H9 (cell line): ENCODE results near the gene NCAM2. TPM values are rescaled to one million over a fixed set of nuclear protein-coding genes. Genes with fewer than 3 reads are reported as not detected.

Experiments
- DNase-seq: peaks from one replicate; pipeline ENCODE4 v3.0.0-alpha.2; 2017
- H2AFZ ChIP-seq: one replicate; pipeline ENCODE4 v1.6.1; 2013; ENCODE audit warnings: mild to moderate bottlenecking, low read length, control low read depth, moderate library complexity
- H2AK5ac ChIP-seq: 2 replicates; pipeline ENCODE4 v1.6.1; 2013; ENCODE audit warnings: low read length, control low read depth, mixed read lengths; ENCODE audit not compliant: insufficient read length
- H2BK120ac ChIP-seq: one replicate; pipeline ENCODE4 v1.6.1; 2013; ENCODE audit warnings: low read depth, mild to moderate bottlenecking, low read length, control low read depth, inconsistent platforms; ENCODE audit not compliant: poor library complexity, severe bottlenecking
- H2BK12ac ChIP-seq: 2 replicates; pipeline ENCODE4 v1.6.1; 2013; ENCODE audit warnings: low read length, control low read depth, mixed read lengths, low read depth; ENCODE audit not compliant: insufficient read length
- H2BK15ac ChIP-seq: 2 replicates; pipeline ENCODE4 v1.6.1; 2013; ENCODE audit warnings: low read depth, low read length, control low read depth
- H2BK20ac ChIP-seq: one replicate; pipeline ENCODE4 v1.6.1; 2013; ENCODE audit warnings: low read depth, mild to moderate bottlenecking, low read length, control low read depth, inconsistent platforms; ENCODE audit not compliant: poor library complexity, severe bottlenecking
- H2BK5ac ChIP-seq: 2 replicates; pipeline ENCODE4 v1.6.1; 2013; ENCODE audit warnings: low read length, control low read depth, mixed read lengths; ENCODE audit not compliant: insufficient read length
- H3K14ac ChIP-seq: 2 replicates; pipeline ENCODE4 v1.6.1; 2013; ENCODE audit warnings: low read length, control low read depth; ENCODE audit not compliant: insufficient read depth
- H3K18ac ChIP-seq: 2 replicates; pipeline ENCODE4 v1.6.1; 2013; ENCODE audit warnings: low read depth, mild to moderate bottlenecking, mixed read lengths, low read length, control low read depth; ENCODE audit not compliant: insufficient read length
- H3K23ac ChIP-seq: 2 replicates; pipeline ENCODE4 v1.6.1; 2013; ENCODE audit warnings: low read length, control low read depth, mixed read lengths, low read depth; ENCODE audit not compliant: insufficient read length
- H3K23me2 ChIP-seq: 2 replicates; pipeline ENCODE4 v1.6.1; 2013; ENCODE audit warnings: low read depth, mild to moderate bottlenecking, mixed read lengths, low read length, control low read depth; ENCODE audit not compliant: insufficient read length, poor library complexity, severe bottlenecking
- H3K27ac ChIP-seq: 2 replicates; pipeline ENCODE4 v1.5.1; 2013; ENCODE audit warnings: low read length, control low read depth, mixed read lengths, low read depth; ENCODE audit not compliant: insufficient read length
- H3K27me3 ChIP-seq: 2 replicates; pipeline ENCODE4 v1.6.1; 2013; ENCODE audit warnings: low read length, control low read depth, inconsistent platforms; ENCODE audit not compliant: insufficient read depth
- H3K4ac ChIP-seq: 2 replicates; pipeline ENCODE4 v1.6.1; 2013; ENCODE audit warnings: low read depth, mild to moderate bottlenecking, control low read depth, inconsistent platforms, low read length, moderate library complexity
- H3K4me1 ChIP-seq: 2 replicates; pipeline ENCODE4 v1.6.1; 2013; ENCODE audit warnings: low read length, control low read depth, inconsistent platforms; ENCODE audit not compliant: insufficient read depth
- H3K4me2 ChIP-seq: 2 replicates; pipeline ENCODE4 v1.6.1; 2013; ENCODE audit warnings: low read length, control low read depth, mixed read lengths; ENCODE audit not compliant: insufficient read length, insufficient read depth
- H3K56ac ChIP-seq: 2 replicates; pipeline ENCODE4 v1.6.1; 2013; ENCODE audit warnings: low read depth, mild to moderate bottlenecking, mixed read lengths, low read length, control low read depth; ENCODE audit not compliant: insufficient read length
- H3K79me1 ChIP-seq: 2 replicates; pipeline ENCODE4 v1.6.1; 2013; ENCODE audit warnings: low read depth, mild to moderate bottlenecking, moderate library complexity, low read length, control low read depth, inconsistent platforms; ENCODE audit not compliant: insufficient read depth, poor library complexity, severe bottlenecking
- H3K79me2 ChIP-seq: 2 replicates; pipeline ENCODE4 v1.6.1; 2013; ENCODE audit warnings: low read length, control low read depth, inconsistent platforms; ENCODE audit not compliant: insufficient read depth
- H3K9ac ChIP-seq: 2 replicates; pipeline ENCODE4 v1.6.1; 2013; ENCODE audit warnings: low read length, control low read depth, mixed read lengths; ENCODE audit not compliant: insufficient read length; ENCODE audit errors: extremely low read depth
- H3K9me3 ChIP-seq: one replicate; pipeline ENCODE4 v1.6.1; 2013; ENCODE audit warnings: low read depth, low read length, inconsistent platforms; ENCODE audit not compliant: control insufficient read depth
- H3T11ph ChIP-seq: one replicate; pipeline ENCODE4 v1.6.1; 2013; ENCODE audit warnings: mild to moderate bottlenecking, low read length, control low read depth, inconsistent platforms
- H4K20me1 ChIP-seq: one replicate; pipeline ENCODE4 v1.6.1; 2013; ENCODE audit not compliant: control insufficient read depth, insufficient read length, insufficient read depth
- H4K5ac ChIP-seq: 2 replicates; pipeline ENCODE4 v1.6.1; 2013; ENCODE audit warnings: low read depth, mild to moderate bottlenecking, mixed read lengths, low read length, control low read depth; ENCODE audit not compliant: insufficient read length
- H4K8ac ChIP-seq: replicated peaks from 2 replicates; pipeline ENCODE4 v1.6.1; 2013; ENCODE audit warnings: low read length, control low read depth, mixed read lengths, low read depth; ENCODE audit not compliant: insufficient read length
- H4K91ac ChIP-seq: 2 replicates; pipeline ENCODE4 v1.6.1; 2013; ENCODE audit warnings: low read depth, mild to moderate bottlenecking, moderate library complexity, mixed read lengths, low read length, control low read depth; ENCODE audit not compliant: insufficient read length
- H3K27ac Mint-ChIP-seq, 3 experiments: 2 replicates in 2 of 3; 3 replicates in 1 of 3; pipeline ENCODE4 v1.8.0; 2020 to 2021; ENCODE audit warnings: mixed read lengths in 3 of 3, mild to moderate bottlenecking in 1 of 3, moderate library complexity in 1 of 3
- H3K27me3 Mint-ChIP-seq: 2 replicates; pipeline ENCODE4 v1.8.0; 2021; ENCODE audit warnings: low read depth, mild to moderate bottlenecking, moderate library complexity, mixed read lengths
- H3K36me3 Mint-ChIP-seq, 3 experiments: 2 replicates in 2 of 3; 3 replicates in 1 of 3; pipeline ENCODE4 v1.8.0; 2020 to 2021; ENCODE audit warnings: low read depth in 3 of 3, mixed read lengths in 3 of 3; ENCODE audit not compliant: insufficient read depth in 1 of 3
- H3K4me1 Mint-ChIP-seq, 2 experiments: 2 replicates each; pipeline ENCODE4 v1.8.0; 2020; ENCODE audit warnings: mixed read lengths in 2 of 2
- H3K4me3 Mint-ChIP-seq, 2 experiments: 2 replicates in 1 of 2; 3 replicates in 1 of 2; pipeline ENCODE4 v1.8.0; 2020 to 2021; ENCODE audit warnings: mild to moderate bottlenecking in 2 of 2, mixed read lengths in 2 of 2, moderate library complexity in 1 of 2
- H3K9me3 Mint-ChIP-seq, 2 experiments: 2 replicates in 1 of 2; 3 replicates in 1 of 2; pipeline ENCODE4 v1.8.0; 2020; ENCODE audit warnings: mild to moderate bottlenecking in 2 of 2, mixed read lengths in 2 of 2, moderate library complexity in 1 of 2
- WGBS: extraction: QIAGEN DNeasy Blood & Tissue Kit; methylation state at CpG from one replicate; pipeline ENCODE4 v1.1.7; 2013; ENCODE audit warnings: missing lambda C conversion rate, low lambda C conversion rate, mixed read lengths; ENCODE audit not compliant: insufficient read length; ENCODE audit errors: extremely low coverage; 5-methylcytosine and 5-hydroxymethylcytosine counted together
- total RNA-seq: library from RNA; stranded (reverse); gene quantifications from 2 replicates; pipeline ENCODE4 v1.2.1, GENCODE V29; 2021
- TF ChIP-seq, protein P1 (sequence below): fragments of 200-600 bp; sonication (generic); conservative IDR thresholded peaks from 3 replicates; pipeline ENCODE4 v1.8.0; 2021; ENCODE audit warnings: antibody characterized with exemption, mild to moderate bottlenecking

Gene NCAM2
- total RNA-seq, 1 experiment from 2014 or later: 2.2 TPM

DNA sequence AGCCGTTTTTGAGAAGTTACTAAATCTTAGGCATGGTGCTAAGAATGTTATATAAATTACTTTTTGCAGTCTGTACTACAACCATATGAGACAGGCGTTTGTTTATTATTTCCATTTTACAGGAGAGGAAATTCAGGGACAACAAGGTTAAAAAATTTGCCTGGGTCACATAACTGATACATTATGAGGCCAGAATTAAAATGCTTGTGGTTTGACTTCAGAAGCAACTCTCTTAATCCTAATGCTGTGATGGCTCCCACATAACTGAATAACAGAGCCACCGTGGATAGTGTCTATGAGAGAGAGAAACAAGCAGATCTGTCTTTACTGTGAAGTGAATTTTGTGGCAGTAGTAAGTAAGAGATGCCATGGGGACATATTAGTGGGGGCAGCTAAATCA is 184.9 kb downstream of the NCAM2 start:
- WGBS: no CpG with 5 or more reads among the region's 3 CpGs
- Mint-ChIP-seq H3K9me3 (no peaks in the 10 kb centered on the region), H3K36me3 (no peaks in the 10 kb centered on the region), H3K27ac (no peak overlapping the region), H3K27me3 (no peaks in the 10 kb centered on the region), H3K4me3 (no peak overlapping the region), H3K4me1 (no peaks in the 10 kb centered on the region)
- H2AFZ ChIP-seq: no peak overlapping the region
- TF ChIP-seq, protein P1, sequence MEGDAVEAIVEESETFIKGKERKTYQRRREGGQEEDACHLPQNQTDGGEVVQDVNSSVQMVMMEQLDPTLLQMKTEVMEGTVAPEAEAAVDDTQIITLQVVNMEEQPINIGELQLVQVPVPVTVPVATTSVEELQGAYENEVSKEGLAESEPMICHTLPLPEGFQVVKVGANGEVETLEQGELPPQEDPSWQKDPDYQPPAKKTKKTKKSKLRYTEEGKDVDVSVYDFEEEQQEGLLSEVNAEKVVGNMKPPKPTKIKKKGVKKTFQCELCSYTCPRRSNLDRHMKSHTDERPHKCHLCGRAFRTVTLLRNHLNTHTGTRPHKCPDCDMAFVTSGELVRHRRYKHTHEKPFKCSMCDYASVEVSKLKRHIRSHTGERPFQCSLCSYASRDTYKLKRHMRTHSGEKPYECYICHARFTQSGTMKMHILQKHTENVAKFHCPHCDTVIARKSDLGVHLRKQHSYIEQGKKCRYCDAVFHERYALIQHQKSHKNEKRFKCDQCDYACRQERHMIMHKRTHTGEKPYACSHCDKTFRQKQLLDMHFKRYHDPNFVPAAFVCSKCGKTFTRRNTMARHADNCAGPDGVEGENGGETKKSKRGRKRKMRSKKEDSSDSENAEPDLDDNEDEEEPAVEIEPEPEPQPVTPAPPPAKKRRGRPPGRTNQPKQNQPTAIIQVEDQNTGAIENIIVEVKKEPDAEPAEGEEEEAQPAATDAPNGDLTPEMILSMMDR: no peak
- H3K4ac ChIP-seq: no peak overlapping the region
- no peak overlapping the region for H3K27ac ChIP-seq
- H2BK20ac ChIP-seq: no peak overlapping the region
- no peak overlapping the region for H3K23ac ChIP-seq
- no peak overlapping the region for H2BK5ac ChIP-seq
- H3K14ac ChIP-seq: no peak overlapping the region
- no peak overlapping the region for H3K9ac ChIP-seq
- H4K8ac ChIP-seq: no peak overlapping the region
- no peak overlapping the region for H2BK120ac ChIP-seq
- no peaks in the 10 kb centered on the region for H3K79me2 ChIP-seq
- H3T11ph ChIP-seq: no peak overlapping the region
- no peaks in the 10 kb centered on the region for H3K4me1 ChIP-seq
- H2AK5ac ChIP-seq: no peak overlapping the region
- no peak overlapping the region for H4K91ac ChIP-seq
- H2BK12ac ChIP-seq: no peak overlapping the region
- no peaks in the 10 kb centered on the region for H3K79me1 ChIP-seq
- H3K4me2 ChIP-seq: no peak overlapping the region
- H3K27me3 ChIP-seq: no peaks in the 10 kb centered on the region
- no peaks in the 10 kb centered on the region for H4K20me1 ChIP-seq
- no peak overlapping the region for H3K56ac ChIP-seq
- H4K5ac ChIP-seq: no peak overlapping the region
- H3K23me2 ChIP-seq: no peaks in the 10 kb centered on the region
- no peaks in the 10 kb centered on the region for H3K9me3 ChIP-seq
- no peak for DNase-seq
- H2BK15ac ChIP-seq: no peak overlapping the region
- H3K18ac ChIP-seq: no peak overlapping the region
